RWPE1 (cell line): ENCODE results near the gene ADAT3.
A peak's percentile ranks its signal among the peaks of the same experiment; 100 is the strongest.

Experiments used
- CTCF ChIA-PET: fragments of 350-600 bp; sonication (Branson Sonifier 250); formaldehyde crosslinking; extraction: SDS; loops from one replicate; lab custom pipeline; 2021; lab: Yijun Ruan, JAX
- POLR2A ChIA-PET: fragments of 400-600 bp; formaldehyde crosslinking; extraction: SDS; loops from one replicate; lab custom pipeline; 2020; ENCODE audit warnings: antibody characterized with exemption; ENCODE audit not compliant: low non-redundant PET; lab: Yijun Ruan, JAX
- DNase-seq: peaks from one replicate; pipeline ENCODE4 v3.0.0; 2012; ENCODE audit warnings: low spot score
- H3K27ac ChIP-seq: fragments of 450-650 bp; 2 replicates; pipeline ENCODE4 v1.5.1; 2017
- TF ChIP-seq, protein P1 (sequence below): fragments of 450-650 bp; conservative IDR thresholded peaks from 2 replicates; pipeline ENCODE4 v1.5.1; 2017; ENCODE audit warnings: low read depth, mild to moderate bottlenecking

ADAT3 gene

GRCh38 chr19:1905110-1905862, at the start of gene ADAT3, which contains the start of gene SCAMP4:
Gene ADAT3 (plus strand): TSS chr19:1905399. CDS start chr19:1912048, 6,649 bp downstream.
Gene SCAMP4 (plus strand): TSS chr19:1905399. CDS start chr19:1915020, 9,621 bp downstream.
- peak within 1 kb of the TSS; percentile 83 for H3K27ac ChIP-seq
- ChIA-PET CTCF (no interaction called here), POLR2A (interaction anchor here (0.6 kb wide), 1 partner anchor 20 kb away, joined by 3 read pairs; the partner anchor contains the start of gene ABHD17A)
- peak; percentile 96 for DNase-seq
- TF ChIP-seq, protein P1, sequence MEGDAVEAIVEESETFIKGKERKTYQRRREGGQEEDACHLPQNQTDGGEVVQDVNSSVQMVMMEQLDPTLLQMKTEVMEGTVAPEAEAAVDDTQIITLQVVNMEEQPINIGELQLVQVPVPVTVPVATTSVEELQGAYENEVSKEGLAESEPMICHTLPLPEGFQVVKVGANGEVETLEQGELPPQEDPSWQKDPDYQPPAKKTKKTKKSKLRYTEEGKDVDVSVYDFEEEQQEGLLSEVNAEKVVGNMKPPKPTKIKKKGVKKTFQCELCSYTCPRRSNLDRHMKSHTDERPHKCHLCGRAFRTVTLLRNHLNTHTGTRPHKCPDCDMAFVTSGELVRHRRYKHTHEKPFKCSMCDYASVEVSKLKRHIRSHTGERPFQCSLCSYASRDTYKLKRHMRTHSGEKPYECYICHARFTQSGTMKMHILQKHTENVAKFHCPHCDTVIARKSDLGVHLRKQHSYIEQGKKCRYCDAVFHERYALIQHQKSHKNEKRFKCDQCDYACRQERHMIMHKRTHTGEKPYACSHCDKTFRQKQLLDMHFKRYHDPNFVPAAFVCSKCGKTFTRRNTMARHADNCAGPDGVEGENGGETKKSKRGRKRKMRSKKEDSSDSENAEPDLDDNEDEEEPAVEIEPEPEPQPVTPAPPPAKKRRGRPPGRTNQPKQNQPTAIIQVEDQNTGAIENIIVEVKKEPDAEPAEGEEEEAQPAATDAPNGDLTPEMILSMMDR, result no peak

DNA sequence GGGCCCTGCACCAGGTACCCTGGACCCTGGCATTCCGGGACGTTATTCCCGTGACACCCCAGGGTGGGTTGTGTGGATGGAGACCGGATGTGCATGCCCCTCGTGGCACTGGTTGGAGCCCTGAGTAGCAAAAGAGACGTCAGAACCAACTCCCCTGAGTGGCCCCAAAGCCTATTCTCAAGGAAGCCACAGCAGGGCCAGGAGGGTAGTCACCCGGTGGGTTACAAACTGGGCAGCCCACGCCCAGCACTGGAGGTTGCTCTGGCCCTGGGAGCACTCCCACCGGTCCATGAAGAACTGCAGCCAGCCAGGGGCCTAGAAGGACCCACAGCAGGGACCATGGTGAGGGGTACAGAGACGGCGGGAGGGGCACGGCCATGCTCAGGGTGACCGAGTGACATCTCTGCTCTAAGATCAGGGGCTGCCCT, 49.4 kb upstream of the ADAT3 start:
- POLR2A ChIA-PET, result no interaction called here
- peak overlapping the region; percentile 98 for H3K27ac ChIP-seq
- TF ChIP-seq, protein P1, result no peak
- no peak for DNase-seq
- CTCF ChIA-PET, result no interaction called here

GRCh38 chr19:1856345-1856697, 48.9 kb upstream of the ADAT3 start:
- H3K27ac ChIP-seq, result peak overlapping the region; percentile 98
- no peak for DNase-seq
- POLR2A ChIA-PET, result no interaction called here
- TF ChIP-seq, protein P1, result no peak
- CTCF ChIA-PET, result interaction anchor here (0.6 kb wide), 1 partner anchor 196 kb away, joined by 3 read pairs; no protein-coding TSS in a partner anchor

- DNase-seq, result peak; percentile 86
- TF ChIP-seq, protein P1, result no peak
- H3K27ac ChIP-seq, result peak overlapping the region; percentile 98
- ChIA-PET CTCF (interaction anchor here (0.6 to 1.2 kb wide), 3 partner anchors 8 to 195 kb away, joined by 3 to 5 read pairs (median 3); no protein-coding TSS in a partner anchor), POLR2A (interaction anchor here (0.6 to 0.8 kb wide), 3 partner anchors 18 to 1831 kb away, joined by 3 to 5 read pairs (median 5); partner anchors contain the start of gene REEP6)
Measured at GRCh38 chr19:1856698-1857603, 48.2 kb upstream of the ADAT3 start.

- ChIA-PET CTCF (interaction anchor here (1.0 to 1.2 kb wide), 3 partner anchors 9 to 185 kb away, joined by 3 to 5 read pairs (median 5); no protein-coding TSS in a partner anchor), POLR2A (interaction anchor here (0.5 to 0.8 kb wide), 5 partner anchors 12 to 1831 kb away, joined by 3 to 9 read pairs (median 5); partner anchors contain the start of gene REEP6)
- TF ChIP-seq, protein P1, result no peak
- peak overlapping the region; percentile 98 for H3K27ac ChIP-seq
- no peak for DNase-seq
Measured at GRCh38 chr19:1857648-1858326, 47.4 kb upstream of the ADAT3 start.
